Heart left ventricle (tissue), 13 donors: ENCODE measurements around the gene PTGS1.

ENCODE experiments used
- CTCF ChIP-seq, 12 donors: fragments of 200-600 bp; sonication (generic) in 4 of 12; IDR thresholded peaks; one replicate each; pipeline versions ENCODE4 v1.5.0 to v1.8.0; 2018 to 2022; ENCODE audit warnings: antibody characterized with exemption in 12 of 12, mild to moderate bottlenecking in 5 of 12
- POLR2A ChIP-seq, 2 donors: fragments of 450-650 bp; IDR thresholded peaks; one replicate each; pipeline ENCODE4 v1.6.1; 2017; ENCODE audit warnings: antibody characterized with exemption in 2 of 2, mild to moderate bottlenecking in 2 of 2, moderate library complexity in 2 of 2
- donor health status: ischemic (EF 13 %, LVEDD 7.1; RV severe dilation, severe dysfunction).
- donor health status: DM: no; HTN: yes; CAD: no.
- donor health status: DM: no; HTN: no; CAD: no.
- donor health status: ischemic (EF 25% LVEDD 6.9; RV normal size, moderate dysfunction).
- donor health status: ischemic (EF 25% LVEDD 5.7; RV mildly dilated, moderate dysfunction).
- donor health status: ischemic (EF 35%, LVEDD 5.7; RV mildly dilated, moderate dysfunction).
- donor health status: nonischemic (EF 11% LVEDD 7.7; RV severe dilation, severe dysfunction).
- donor health status: DM: yes; HTN: yes; CAD: no.
- donor health status: PGD.
- donor health status: ischemic (EF 29% LVEDD 5.4; RV normal size, mild dysfunction).
- donor health status: nonischemic (EF 23%, LVEDD 6.1; RV moderate dilation, normal function).

- TF ChIP-seq CTCF (IDR thresholded peaks at IDR 0.05) (no peak), POLR2A (IDR thresholded peaks at IDR 0.05) (no peak)
These were observed 6.6 kb upstream of the PTGS1 start for GRCh38 chr9:122364117-122364782.
